T-helper 2 cell treated with Interferon-gamma antibody and Interleukin-4, amounts not matched to agents 100 ng/mL and 5 ng/mL, for 36 hours (primary cell): Measurements from ENCODE around the gene ADCY5. TPM values are rescaled to one million over a fixed set of nuclear protein-coding genes. Genes with fewer than 3 reads are reported as not detected.

Experiments
- intact Hi-C: fragments of 100-400 bp; cut with micrococcal nuclease; formaldehyde crosslinking; loops from one replicate; pipeline ENCODE4 v1.15.1; 2023
- total RNA-seq: library from RNA; stranded (reverse); gene quantifications from 2 replicates; pipeline ENCODE4 v1.2.3, GENCODE V29; 2022

ADCY5 gene
- not detected in 2 replicates for total RNA-seq

- intact Hi-C loops, result loop anchor here (5.0 kb wide), 2 partner anchors 39 to 104 kb away; no protein-coding TSS in a partner anchor
Observed at GRCh38 chr3:123448536-123449101, at the start of gene ADCY5. Gene ADCY5 (minus strand): TSS chr3:123449090. CDS start chr3:123448545, 545 bp downstream.

- intact Hi-C loops, result no loop called here
Observed at GRCh38 chr3:123493912-123494311, 45.0 kb upstream of the ADCY5 start.

- intact Hi-C loops, result no loop called here
Observed at GRCh38 chr3:123491966-123492587, 43.2 kb upstream of the ADCY5 start.

GRCh38 chr3:123489400-123490004, 40.6 kb upstream of the ADCY5 start:
- intact Hi-C loops, result loop anchor here (1.0 to 5.0 kb wide), 2 partner anchors 42 to 160 kb away; partner anchors contain the start of gene ADCY5

GRCh38 chr3:123488645-123489347, 39.9 kb upstream of the ADCY5 start:
- intact Hi-C loops, result loop anchor here (1.0 to 5.0 kb wide), 2 partner anchors 41 to 159 kb away; partner anchors contain the start of gene ADCY5

- intact Hi-C loops, result loop anchor here (5.0 kb wide), 1 partner anchor 40 kb away; the partner anchor contains the start of gene ADCY5
Observed at GRCh38 chr3:123487063-123487462, 38.2 kb upstream of the ADCY5 start.

GRCh38 chr3:123486460-123486859, 37.6 kb upstream of the ADCY5 start:
- intact Hi-C loops, result loop anchor here (5.0 kb wide), 1 partner anchor 39 kb away; the partner anchor contains the start of gene ADCY5

- intact Hi-C loops, result loop anchor here (5.0 kb wide), 1 partner anchor 38 kb away; the partner anchor contains the start of gene ADCY5
Observed at GRCh38 chr3:123485551-123485950, 36.7 kb upstream of the ADCY5 start.

GRCh38 chr3:123483146-123483545, 34.3 kb upstream of the ADCY5 start:
- intact Hi-C loops, result no loop called here

- intact Hi-C loops, result no loop called here
Observed at GRCh38 chr3:123481722-123482457, 33.0 kb upstream of the ADCY5 start.

GRCh38 chr3:123481071-123481470, 32.2 kb upstream of the ADCY5 start:
- intact Hi-C loops, result no loop called here

- intact Hi-C loops, result no loop called here
Observed at GRCh38 chr3:123480428-123480827, 31.5 kb upstream of the ADCY5 start.

- intact Hi-C loops, result no loop called here
Observed at GRCh38 chr3:123479891-123480290, 31.0 kb upstream of the ADCY5 start.

GRCh38 chr3:123478314-123478713, 29.4 kb upstream of the ADCY5 start:
- intact Hi-C loops, result no loop called here

GRCh38 chr3:123476967-123477750, 28.3 kb upstream of the ADCY5 start:
- intact Hi-C loops, result no loop called here

GRCh38 chr3:123475786-123476185, 26.9 kb upstream of the ADCY5 start:
- intact Hi-C loops, result no loop called here

GRCh38 chr3:123471106-123471505, 22.2 kb upstream of the ADCY5 start:
- intact Hi-C loops, result no loop called here

GRCh38 chr3:123469323-123469995, 20.6 kb upstream of the ADCY5 start:
- intact Hi-C loops, result no loop called here

- intact Hi-C loops, result no loop called here
Observed at GRCh38 chr3:123467046-123467445, 18.2 kb upstream of the ADCY5 start.

GRCh38 chr3:123464211-123464610, 15.3 kb upstream of the ADCY5 start:
- intact Hi-C loops, result no loop called here
